H1 (cell line): ENCODE data around the gene DGKI. TPM values are rescaled to one million over a fixed set of nuclear protein-coding genes. Genes with fewer than 3 reads are reported as not detected.

Experiments
- CTCF ChIA-PET: fragments of 300-600 bp; sonication (Branson Sonifier 250); formaldehyde crosslinking; loops from one replicate; lab custom pipeline; 2021; ENCODE audit not compliant: partially characterized antibody; lab: Charles Lee
- POLR2A ChIA-PET: fragments of 300-600 bp; sonication (Branson Sonifier 250); formaldehyde crosslinking; loops from one replicate; lab custom pipeline; 2021; ENCODE audit warnings: inconsistent platforms; ENCODE audit not compliant: partially characterized antibody; lab: Charles Lee
- DNase-seq, 2 experiments: peaks; one replicate each; pipeline versions ENCODE4 v3.0.0 to v3.0.0-alpha.2; 2010 to 2022; ENCODE audit warnings: low spot score in 2 of 2, low read depth in 1 of 2, mixed read lengths in 1 of 2
- FAIRE-seq: peaks from 2 replicates; lab custom pipeline; 2011; peaks lifted over from hg19 to GRCh38; lab: Jason Lieb, UNC
- H2AFZ ChIP-seq: 2 replicates; pipeline ENCODE4 v1.8.1; 2012; ENCODE audit warnings: low read length, inconsistent platforms
- H2AK5ac ChIP-seq: 2 replicates; pipeline ENCODE4 v1.6.1; 2013; ENCODE audit warnings: low read depth, low read length
- H2BK120ac ChIP-seq: replicated peaks from 2 replicates; pipeline ENCODE3; 2013; ENCODE audit warnings: low read depth, low read length, inconsistent platforms
- H2BK12ac ChIP-seq: 2 replicates; pipeline ENCODE4 v1.6.1; 2013; ENCODE audit warnings: low read depth, low read length
- H2BK15ac ChIP-seq: 2 replicates; pipeline ENCODE4 v1.6.1; 2013; ENCODE audit warnings: low read length
- H2BK20ac ChIP-seq: 2 replicates; pipeline ENCODE4 v1.6.1; 2013; ENCODE audit warnings: low read length
- H2BK5ac ChIP-seq: 2 replicates; pipeline ENCODE4 v1.6.1; 2013; ENCODE audit warnings: low read depth, low read length
- H3K14ac ChIP-seq: 2 replicates; pipeline ENCODE4 v1.6.1; 2013; ENCODE audit warnings: inconsistent platforms; ENCODE audit not compliant: insufficient read length
- H3K18ac ChIP-seq: 2 replicates; pipeline ENCODE4 v1.6.1; 2013; ENCODE audit warnings: low read length; ENCODE audit errors: extremely low read depth
- H3K23ac ChIP-seq: 2 replicates; pipeline ENCODE4 v1.6.1; 2013; ENCODE audit warnings: inconsistent platforms; ENCODE audit not compliant: insufficient read length
- H3K23me2 ChIP-seq: 2 replicates; pipeline ENCODE4 v1.6.1; 2013; ENCODE audit warnings: low read depth, low read length
- H3K27ac ChIP-seq: 2 replicates; pipeline ENCODE4 v1.6.1; 2011; ENCODE audit warnings: low read depth, low read length, inconsistent platforms
- H3K27me3 ChIP-seq, 4 experiments: replicated peaks in 1 of 4; 1 replicate in 1 of 4; 2 replicates in 3 of 4; pipeline versions ENCODE4 v1.6.1 to v1.8.1; 2011 to 2013; ENCODE audit warnings: low read length in 3 of 4, mild to moderate bottlenecking in 3 of 4, inconsistent platforms in 2 of 4, mixed read lengths in 2 of 4, moderate library complexity in 1 of 4; ENCODE audit not compliant: control insufficient read depth in 3 of 4, insufficient read depth in 3 of 4; ENCODE audit errors: extremely low read depth in 1 of 4
- H3K36me3 ChIP-seq, 4 experiments: 2 replicates each; pipeline versions ENCODE4 v1.6.1 to v1.8.1; 2011 to 2013; ENCODE audit warnings: mild to moderate bottlenecking in 4 of 4, low read length in 3 of 4, moderate library complexity in 2 of 4, control low read depth in 1 of 4, inconsistent platforms in 1 of 4; ENCODE audit not compliant: insufficient read depth in 4 of 4, control insufficient read depth in 2 of 4
- H3K4ac ChIP-seq: replicated peaks from 2 replicates; pipeline ENCODE3; 2013; ENCODE audit warnings: low read length, low read depth, mixed read lengths, inconsistent platforms; ENCODE audit not compliant: insufficient read length
- H3K4me1 ChIP-seq, 4 experiments: replicated peaks in 1 of 4; 1 replicate in 1 of 4; 2 replicates in 3 of 4; pipeline versions ENCODE4 v1.6.1 to v1.8.1; 2011 to 2013; ENCODE audit warnings: low read length in 3 of 4, inconsistent platforms in 2 of 4, mixed read lengths in 1 of 4; ENCODE audit not compliant: insufficient read depth in 4 of 4, control insufficient read depth in 3 of 4
- H3K4me2 ChIP-seq, 2 experiments: 2 replicates each; pipeline versions ENCODE4 v1.6.1 to v1.8.1; 2011 to 2013; ENCODE audit warnings: low read depth in 2 of 2, low read length in 2 of 2, control low read depth in 1 of 2, inconsistent platforms in 1 of 2, mild to moderate bottlenecking in 1 of 2; ENCODE audit not compliant: insufficient read depth in 1 of 2
- H3K4me3 ChIP-seq, 4 experiments: fragments of 200-600, 300-600 bp in 1 of 4; sonication (generic), shearing (Covaris generic), sonication (Bioruptor Twin) in 1 of 4; 2 replicates each; pipeline versions ENCODE4 v1.5.1 to v1.8.1; 2011 to 2016; ENCODE audit warnings: low read length in 4 of 4, low read depth in 3 of 4, control low read depth in 2 of 4, inconsistent platforms in 2 of 4, mild to moderate bottlenecking in 2 of 4, mixed read lengths in 1 of 4, moderate library complexity in 1 of 4; ENCODE audit not compliant: insufficient read depth in 2 of 4; ENCODE audit errors: extremely low read depth in 1 of 4
- H3K56ac ChIP-seq: replicated peaks from 2 replicates; pipeline ENCODE3; 2013; ENCODE audit warnings: low read depth, mild to moderate bottlenecking, mixed read lengths, low read length, inconsistent platforms; ENCODE audit not compliant: insufficient read length
- H3K79me1 ChIP-seq: 2 replicates; pipeline ENCODE4 v1.6.1; 2013; ENCODE audit warnings: low read depth, low read length, control low read depth
- H3K79me2 ChIP-seq, 2 experiments: 2 replicates each; pipeline versions ENCODE4 v1.6.1 to v1.8.1; 2012 to 2013; ENCODE audit warnings: low read length in 2 of 2, mild to moderate bottlenecking in 2 of 2, inconsistent platforms in 1 of 2; ENCODE audit not compliant: insufficient read depth in 2 of 2, control insufficient read depth in 1 of 2
- H3K9ac ChIP-seq, 4 experiments: replicated peaks in 1 of 4; 1 replicate in 1 of 4; 2 replicates in 3 of 4; pipeline versions ENCODE4 v1.6.1 to v1.8.1; 2011 to 2013; ENCODE audit warnings: low read depth in 3 of 4, low read length in 3 of 4, control low read depth in 2 of 4, mild to moderate bottlenecking in 2 of 4, moderate library complexity in 2 of 4, inconsistent platforms in 1 of 4; ENCODE audit errors: extremely low read depth in 1 of 4
- H3K9me3 ChIP-seq, 2 experiments: 2 replicates each; pipeline versions ENCODE4 v1.6.1 to v1.8.1; 2012 to 2013; ENCODE audit warnings: mild to moderate bottlenecking in 2 of 2, moderate library complexity in 2 of 2, control low read depth in 1 of 2, inconsistent platforms in 1 of 2, low read depth in 1 of 2, low read length in 1 of 2, mixed read lengths in 1 of 2; ENCODE audit not compliant: insufficient read depth in 2 of 2
- H4K20me1 ChIP-seq, 2 experiments: replicated peaks in 1 of 2; 2 replicates each; pipeline versions ENCODE3 to v1.8.1; 2011 to 2013; ENCODE audit warnings: inconsistent platforms in 2 of 2, low read length in 2 of 2, mild to moderate bottlenecking in 1 of 2; ENCODE audit not compliant: insufficient read depth in 2 of 2, control insufficient read depth in 1 of 2
- H4K5ac ChIP-seq: 2 replicates; pipeline ENCODE4 v1.6.1; 2013; ENCODE audit warnings: low read length, low read depth, mixed read lengths, inconsistent platforms; ENCODE audit not compliant: insufficient read length
- H4K8ac ChIP-seq: 2 replicates; pipeline ENCODE4 v1.8.0; 2013; ENCODE audit warnings: mild to moderate bottlenecking, moderate library complexity, low read length, inconsistent platforms; ENCODE audit not compliant: insufficient read depth; ENCODE audit errors: extremely low read depth
- H4K91ac ChIP-seq: replicated peaks from 2 replicates; pipeline ENCODE3; 2013; ENCODE audit warnings: low read length, mixed read lengths, inconsistent platforms; ENCODE audit not compliant: insufficient read length
- CBX5 ChIP-seq: fragments of 300-800, 300-1000 bp; sonication (generic); IDR thresholded peaks from 2 replicates; pipeline ENCODE4 v1.7.1; 2016; ENCODE audit warnings: antibody characterized with exemption, low read length, low read depth
- CBX8 ChIP-seq: fragments of 300-800, 300-1000 bp; sonication (generic); IDR thresholded peaks from 2 replicates; pipeline ENCODE4 v1.7.1; 2016; ENCODE audit warnings: low read depth, low read length, borderline replicate concordance
- EGR1 ChIP-seq: IDR thresholded peaks from 2 replicates; pipeline ENCODE4 v1.6.1; 2011; ENCODE audit warnings: low read depth, low read length, borderline replicate concordance
- HDAC6 ChIP-seq: IDR thresholded peaks from one replicate; pipeline ENCODE4 v1.7.1; 2012; ENCODE audit warnings: low read depth, mild to moderate bottlenecking, inconsistent platforms, low read length, moderate library complexity
- MAX ChIP-seq: IDR thresholded peaks from 2 replicates; pipeline ENCODE4 v1.6.1; 2012; ENCODE audit warnings: inconsistent platforms
- PHF8 ChIP-seq: fragments of 200-600 bp; sonication (generic); conservative IDR thresholded peaks from 2 replicates; pipeline ENCODE4 v1.7.1; 2012; ENCODE audit warnings: low read depth, mild to moderate bottlenecking, inconsistent platforms, low read length, moderate library complexity
- POLR2AphosphoS5 ChIP-seq: IDR thresholded peaks from 2 replicates; pipeline ENCODE4 v1.6.1; 2011; ENCODE audit warnings: low read depth, low read length
- SUZ12 ChIP-seq: fragments of 200-600 bp; sonication (generic); IDR thresholded peaks from 2 replicates; pipeline ENCODE4 v1.6.1; 2012; ENCODE audit warnings: mild to moderate bottlenecking, inconsistent platforms, low read length, moderate library complexity, mixed read lengths
- TAF7 ChIP-seq: optimal IDR thresholded peaks from 2 replicates; pipeline ENCODE3; 2011; ENCODE audit warnings: low read depth, mild to moderate bottlenecking, inconsistent platforms, low read length, moderate library complexity, borderline replicate concordance
- WGBS, 2 experiments: shearing (Covaris generic) in 1 of 2; methylation state at CpG; one replicate each; pipeline versions ENCODE4 v1.1.6 to v1.1.7; 2013 to 2015; ENCODE audit warnings: low lambda C conversion rate in 2 of 2, mixed read lengths in 2 of 2, inconsistent platforms in 1 of 2, low coverage in 1 of 2, missing lambda C conversion rate in 1 of 2; ENCODE audit not compliant: insufficient replicate concordance in 2 of 2, insufficient coverage in 1 of 2, insufficient read length in 1 of 2; ENCODE audit errors: extremely low coverage in 1 of 2, missing lambda C conversion rate in 1 of 2; 5-methylcytosine and 5-hydroxymethylcytosine counted together
- polyA plus RNA-seq, 7 experiments: library from polyadenylated mRNA; depleted of rRNA in 3 of 7; stranded (reverse) in 5 of 7; unstranded in 2 of 7; fragments of >200 nt in 5 of 7; fragments of 200-250 nt in 2 of 7; gene quantifications; 1 replicate in 5 of 7; 2 replicates in 1 of 7; 4 replicates in 1 of 7; pipeline versions ENCODE4 v1.2.1 to v1.2.3, GENCODE V29; 2011 to 2013; ENCODE audit warnings: missing spikeins in 2 of 7, mixed read lengths in 2 of 7
- total RNA-seq: library from RNA; stranded (reverse); fragmentation: NEBNext Ultra II Directional; extraction: Animal tissue kit (Norgen Biotek cat#: 25700); gene quantifications from 2 replicates; pipeline ENCODE4 v1.2.1, GENCODE V29; 2021
- TF ChIP-seq, protein P1 (sequence below): IDR thresholded peaks from 2 replicates; pipeline ENCODE4 v1.6.1; 2012; ENCODE audit warnings: inconsistent platforms

DGKI gene
- total and polyA plus RNA-seq, 2 of the 8 experiments (the other 6 are each of a cell fraction or from before 2014, with no cell fraction given): 0.20 to 0.71 TPM

DNA sequence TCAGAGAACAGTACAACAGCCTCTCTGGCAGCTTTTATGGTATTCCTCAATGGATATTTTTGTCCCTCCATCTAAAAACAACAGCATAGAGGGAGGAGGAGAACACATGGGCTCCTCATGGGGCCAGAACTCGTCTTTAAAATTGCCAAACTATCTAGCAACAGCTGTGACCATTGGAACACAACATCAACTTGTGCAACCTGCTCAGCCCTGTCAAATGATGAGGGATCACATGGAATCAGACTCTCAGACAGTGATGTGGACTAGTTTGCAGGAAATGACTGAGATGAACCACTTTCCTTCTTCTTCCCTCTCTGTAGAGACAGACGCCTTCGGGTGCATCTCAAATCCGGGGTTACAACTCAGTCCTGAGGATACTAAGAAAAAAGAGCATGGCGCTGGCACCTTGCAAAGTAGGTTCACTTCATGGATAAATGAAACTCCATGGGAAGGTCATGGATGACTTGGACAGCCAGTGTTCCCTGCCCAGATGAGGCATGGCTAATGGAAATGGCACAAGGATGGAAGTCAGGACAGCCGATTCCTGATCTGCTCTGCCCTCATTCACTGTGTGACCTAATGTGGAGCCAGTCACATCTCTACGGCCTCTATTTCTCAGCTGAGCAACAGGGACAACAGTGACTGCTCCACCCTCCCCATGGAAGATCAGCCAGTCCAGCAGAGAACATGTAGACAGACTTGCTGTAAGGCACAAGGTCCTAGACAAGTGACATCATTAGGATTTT lies 24.6 kb upstream of the DGKI start:
- no peak overlapping the region for H3K14ac ChIP-seq
- no peak overlapping the region for H2BK12ac ChIP-seq
- no peaks in the 10 kb centered on the region for H3K79me1 ChIP-seq
- no peak overlapping the region for H4K91ac ChIP-seq
- no peak overlapping the region for H2BK120ac ChIP-seq
- no peak overlapping the region for H3K4me2 ChIP-seq
- no peaks in the 10 kb centered on the region for H3K79me2 ChIP-seq
- no peak overlapping the region for H2AK5ac ChIP-seq
- no peak overlapping the region for H3K4ac ChIP-seq
- no peak overlapping the region for H4K8ac ChIP-seq
- no peak overlapping the region for H3K23ac ChIP-seq
- no peak overlapping the region for H2BK5ac ChIP-seq
- H4K5ac ChIP-seq: no peak overlapping the region
- no peak for DNase-seq
- no peak overlapping the region for H3K4me3 ChIP-seq
- CTCF ChIA-PET: interaction anchor here (0.6 to 1.5 kb wide), 3 partner anchors 215 to 1188 kb away, joined by 3 to 7 read pairs (median 3); no protein-coding TSS in a partner anchor
- FAIRE-seq: no peak
- no peak overlapping the region for H2AFZ ChIP-seq
- H3K36me3 ChIP-seq: peaks cover 0 to 20% (median 0%) of the 10 kb centered on the region in 4 experiments; a peak in 3 of 8 replicates
- no peaks in the 10 kb centered on the region; the same call in 1 of the 2 replicates for H3K23me2 ChIP-seq
- no peaks in the 10 kb centered on the region for H3K27me3 ChIP-seq
- H4K20me1 ChIP-seq: no peaks in the 10 kb centered on the region
- WGBS, 2 experiments: 94% methylated on average over 7 of the region's 7 CpGs; no CpG with 5 or more reads in 1 of the 2 experiments
- H3K56ac ChIP-seq: no peak overlapping the region
- TF ChIP-seq SUZ12 (no peak), POLR2AphosphoS5 (no peak), MAX (no peak), HDAC6 (no peak), TAF7 (no peak), PHF8 (no peak), CBX5 (no peak), EGR1 (no peak), CBX8 (no peak)
- TF ChIP-seq, protein P1, sequence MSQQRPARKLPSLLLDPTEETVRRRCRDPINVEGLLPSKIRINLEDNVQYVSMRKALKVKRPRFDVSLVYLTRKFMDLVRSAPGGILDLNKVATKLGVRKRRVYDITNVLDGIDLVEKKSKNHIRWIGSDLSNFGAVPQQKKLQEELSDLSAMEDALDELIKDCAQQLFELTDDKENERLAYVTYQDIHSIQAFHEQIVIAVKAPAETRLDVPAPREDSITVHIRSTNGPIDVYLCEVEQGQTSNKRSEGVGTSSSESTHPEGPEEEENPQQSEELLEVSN: no peak
- TF ChIP-seq, all 59 proteins: peak for 0
- Histone ChIP-seq H3K9me3 (no peaks in the 10 kb centered on the region), H3K27ac (no peak overlapping the region), H2BK20ac (no peak overlapping the region), H2BK15ac (no peak overlapping the region), H3K18ac (no peak overlapping the region), H3K4me1 (peaks cover 0 to 5% (median 3%) of the 10 kb centered on the region in 4 experiments; a peak in 2 of 7 replicates), H3K9ac (no peak overlapping the region)
- POLR2A ChIA-PET: no interaction called here
